Measurements from ENCODE around the gene FCER2.
A peak's percentile ranks its signal among the peaks of the same experiment; 100 is the strongest.

The FCER2 gene

DNA sequence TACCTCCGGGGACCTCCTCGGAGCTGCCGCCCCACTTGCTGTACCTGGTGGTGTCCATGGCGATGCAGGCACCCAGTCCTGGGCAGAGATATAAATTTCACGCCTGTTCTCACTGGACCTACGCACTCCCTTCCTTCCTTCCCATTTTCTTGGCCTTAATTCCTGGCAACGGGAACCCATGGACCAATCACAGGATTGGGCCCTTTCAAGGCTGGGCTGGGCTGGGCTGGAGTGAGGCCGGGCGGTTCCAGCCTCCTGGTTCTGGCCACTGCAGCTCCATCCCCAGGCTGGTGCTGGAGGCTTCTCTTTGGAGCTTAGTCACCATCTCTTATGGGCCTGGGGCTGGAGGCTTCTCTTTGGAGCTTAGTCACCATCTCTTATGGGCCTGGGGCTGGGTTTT lies 30.1 kb upstream of the FCER2 start, which contains the start of gene CLEC4G:
CLEC4G (minus strand) TSS at position 66 of the 400 bp plus-strand sequence; CDS start at position 58, 8 bp downstream.
- no peak for ATAC-seq

DNA sequence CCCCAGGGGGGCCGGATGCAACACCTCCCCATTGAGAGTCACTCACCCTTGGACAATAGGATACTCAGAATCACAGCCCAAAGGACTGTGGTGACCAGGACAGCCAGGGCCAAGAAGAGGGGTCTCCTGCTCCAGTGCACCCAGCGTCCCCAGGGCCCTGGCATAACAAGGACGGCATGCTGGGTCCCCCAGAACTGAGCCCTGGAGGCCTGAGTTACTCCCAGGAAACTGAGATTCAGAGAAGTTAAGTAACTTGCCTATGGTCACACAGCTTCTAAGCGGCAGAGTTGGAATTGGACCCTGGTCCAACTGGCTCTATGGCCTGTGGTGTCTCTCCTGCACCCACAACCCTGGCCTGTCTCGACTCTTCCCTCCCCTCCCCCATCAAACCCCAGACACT lies 29.7 kb upstream of the FCER2 start:
- ATAC-seq = no peak

DNA sequence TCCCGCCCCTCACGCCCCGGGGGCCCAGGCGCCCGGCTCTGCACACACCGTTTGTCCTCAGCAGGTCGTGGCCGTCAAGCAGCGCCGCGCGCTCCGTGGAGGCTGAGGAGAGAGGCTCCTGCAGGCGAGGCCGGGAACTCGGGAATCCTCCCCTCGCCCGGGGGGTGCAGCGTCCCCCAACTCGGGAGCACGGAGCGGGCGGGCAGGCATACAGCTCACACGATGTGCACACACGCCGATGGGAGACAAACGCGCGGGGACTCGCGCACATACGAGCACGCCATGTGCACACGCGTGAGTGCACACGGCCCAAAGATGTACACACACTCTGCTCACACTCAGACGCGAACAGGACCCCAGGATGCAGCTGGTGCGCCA lies 29.3 kb upstream of the FCER2 start:
- ATAC-seq = no peak

DNA sequence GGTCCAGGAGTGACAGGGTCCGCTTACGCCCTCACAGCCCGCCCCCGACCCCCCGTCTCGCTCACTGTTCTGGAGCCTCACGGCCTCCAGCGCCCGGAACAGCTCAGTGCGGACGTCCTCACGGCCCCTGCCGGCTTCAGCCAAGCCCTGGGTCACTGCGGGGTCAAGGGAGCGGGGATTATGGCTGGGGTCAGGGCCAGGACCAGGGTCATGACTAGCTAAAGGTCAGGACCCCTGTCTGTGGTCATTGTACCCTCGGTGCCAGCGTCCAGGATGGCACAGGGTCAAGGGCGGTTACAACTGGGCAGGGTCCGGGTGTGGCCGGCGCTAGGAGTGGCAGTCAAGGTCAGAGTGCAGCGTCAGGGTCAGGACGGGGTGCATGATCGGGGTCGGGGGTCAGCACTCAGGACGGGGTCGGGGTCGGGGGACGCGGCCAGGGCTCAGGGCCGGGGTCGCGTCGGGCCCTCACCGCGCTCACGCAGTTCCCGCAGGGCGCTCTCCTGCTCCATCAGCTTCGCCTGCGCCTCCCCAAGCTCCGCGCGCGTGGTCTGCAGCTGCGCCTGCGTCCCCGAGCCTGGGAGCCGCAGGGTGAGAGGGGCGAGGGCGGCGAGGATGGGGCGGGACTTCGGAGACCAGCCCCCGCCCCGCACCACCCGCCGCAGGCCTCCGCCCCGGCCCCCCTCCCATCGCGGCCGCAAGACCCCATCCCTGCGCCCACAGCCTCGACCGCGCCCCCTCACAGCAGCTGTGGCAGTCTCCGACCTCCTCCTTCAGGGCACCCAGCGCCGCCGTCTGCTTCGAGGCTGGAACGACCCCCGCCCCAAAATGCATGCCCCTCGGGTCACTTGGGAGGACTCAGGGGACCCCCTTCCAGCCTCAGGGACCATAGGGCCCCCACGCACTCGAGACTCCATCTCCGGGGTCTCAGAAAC lies 28.6 kb upstream of the FCER2 start:
- no peak for ATAC-seq

DNA sequence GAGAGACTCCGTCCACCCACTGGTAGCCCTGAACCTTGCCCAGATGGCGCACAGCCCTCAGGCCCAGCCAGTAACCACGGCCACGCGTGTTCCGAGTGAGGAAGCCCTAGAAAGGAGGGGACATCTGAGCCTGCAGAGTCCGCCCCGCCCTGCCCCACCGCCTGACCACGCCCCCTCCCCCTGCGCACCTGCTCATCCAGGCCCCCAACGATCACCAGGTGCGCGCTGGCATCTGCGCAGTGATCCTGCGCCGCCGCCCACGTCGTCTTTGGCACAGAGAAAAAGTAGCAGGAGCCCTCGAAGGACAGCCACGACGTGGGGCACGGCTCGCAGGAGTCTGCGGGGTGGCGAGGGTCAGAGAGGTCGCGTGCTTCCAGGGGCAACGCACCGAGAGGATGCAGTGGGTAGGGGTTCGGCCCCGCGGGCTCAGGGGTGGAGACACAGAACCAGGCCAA lies 27.9 kb upstream of the FCER2 start:
- no peak for ATAC-seq

DNA sequence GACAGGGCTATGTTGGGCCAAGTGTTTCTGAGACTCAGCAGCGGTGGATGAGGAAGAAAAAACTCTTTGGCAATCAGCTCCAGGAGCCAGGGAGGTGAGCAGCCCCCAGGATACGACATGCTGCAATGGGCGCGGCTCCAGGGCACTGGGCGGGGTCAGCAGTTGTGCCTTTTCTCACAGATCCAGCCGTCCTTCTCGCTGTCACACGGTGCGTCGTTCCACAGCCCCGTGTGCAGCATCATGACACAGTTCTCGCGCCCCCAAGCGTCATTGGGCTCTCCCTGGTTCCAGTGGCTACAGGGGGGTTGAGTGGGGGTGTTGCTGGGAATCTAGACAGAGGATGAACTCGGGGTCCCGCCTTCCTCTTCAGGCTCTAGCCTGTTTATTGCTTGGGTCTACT lies 27.3 kb upstream of the FCER2 start:
- ATAC-seq = no peak

DNA sequence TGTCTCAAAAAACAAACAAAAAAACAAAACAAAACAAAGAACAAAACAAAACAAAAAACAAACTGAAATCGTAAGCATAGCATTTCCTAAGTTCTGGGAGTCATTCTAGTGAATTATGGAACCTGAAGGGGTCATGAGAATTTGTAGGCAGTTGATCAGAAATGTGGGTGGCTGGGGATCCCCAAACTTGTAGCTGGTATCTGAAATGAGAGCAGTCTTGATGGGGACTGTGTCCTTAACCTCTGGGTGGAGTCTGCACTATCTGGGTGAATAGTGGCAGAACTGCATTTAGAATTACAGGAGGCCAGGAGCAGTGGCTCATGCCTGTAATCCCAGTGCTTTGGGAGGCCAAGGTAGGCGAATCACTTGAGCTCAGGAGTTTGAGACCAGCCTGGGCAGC lies 23.9 kb upstream of the FCER2 start:
- no peak for ATAC-seq

DNA sequence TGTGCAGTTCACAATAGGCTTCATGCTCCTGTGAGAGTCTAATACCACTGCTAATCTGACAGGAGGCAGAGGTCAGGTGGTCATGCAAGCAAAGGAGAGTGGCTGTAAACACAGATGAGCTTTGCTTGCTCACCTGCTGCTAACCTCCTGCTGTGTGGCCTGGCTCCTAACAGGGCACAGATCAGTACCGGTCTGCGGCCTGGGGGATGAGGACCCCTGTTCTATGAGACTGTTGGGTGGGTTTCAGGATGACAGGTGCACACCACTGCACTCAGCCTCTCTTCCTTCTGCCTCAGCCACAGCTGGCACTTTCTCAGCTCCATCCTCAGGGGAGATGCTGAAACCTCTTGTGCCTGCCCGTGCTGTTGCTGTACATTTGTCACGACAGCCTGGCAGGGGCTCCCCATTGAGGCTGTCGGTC lies 20.3 kb upstream of the FCER2 start:
- no peak for ATAC-seq

DNA sequence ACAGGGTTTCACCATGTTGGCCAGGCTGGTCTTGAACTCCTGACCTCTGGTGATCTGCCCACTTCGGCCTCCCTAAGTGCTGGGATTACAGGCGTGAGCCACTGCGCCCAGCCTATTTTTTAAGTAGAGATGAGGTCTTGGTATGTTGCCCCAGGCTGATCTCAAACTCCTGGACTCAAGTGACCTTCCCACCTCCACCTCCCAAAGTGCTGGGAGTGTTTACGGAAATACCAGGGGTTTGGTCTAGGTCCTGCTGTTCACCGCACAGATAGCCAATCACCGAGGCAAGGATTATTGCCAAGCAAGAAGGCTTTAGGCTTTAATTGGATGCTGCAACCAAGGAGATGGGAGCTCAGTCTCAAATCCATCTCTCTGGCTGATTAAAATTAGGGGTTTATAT lies 18.4 kb upstream of the FCER2 start:
- ATAC-seq = no peak

DNA sequence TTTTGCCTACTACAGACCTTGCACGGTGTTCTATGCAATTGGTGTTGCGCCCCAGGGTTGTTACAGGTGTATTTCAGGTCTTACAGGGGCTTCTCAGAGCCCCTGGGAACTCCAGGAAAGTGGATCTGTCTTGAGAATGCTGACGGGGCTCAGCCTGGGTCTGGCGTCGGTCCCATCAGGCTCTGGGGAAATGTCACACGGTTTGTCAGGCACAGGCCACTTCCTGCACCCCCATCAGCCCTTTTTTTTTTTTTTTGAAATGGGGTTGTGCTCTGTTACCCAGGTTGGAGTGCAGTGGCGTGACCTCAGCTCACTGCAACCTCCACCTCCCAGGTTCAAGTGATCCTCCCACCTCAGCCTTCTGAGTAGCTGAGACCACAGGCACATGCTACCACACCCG lies 16.7 kb upstream of the FCER2 start:
- ATAC-seq = no peak

DNA sequence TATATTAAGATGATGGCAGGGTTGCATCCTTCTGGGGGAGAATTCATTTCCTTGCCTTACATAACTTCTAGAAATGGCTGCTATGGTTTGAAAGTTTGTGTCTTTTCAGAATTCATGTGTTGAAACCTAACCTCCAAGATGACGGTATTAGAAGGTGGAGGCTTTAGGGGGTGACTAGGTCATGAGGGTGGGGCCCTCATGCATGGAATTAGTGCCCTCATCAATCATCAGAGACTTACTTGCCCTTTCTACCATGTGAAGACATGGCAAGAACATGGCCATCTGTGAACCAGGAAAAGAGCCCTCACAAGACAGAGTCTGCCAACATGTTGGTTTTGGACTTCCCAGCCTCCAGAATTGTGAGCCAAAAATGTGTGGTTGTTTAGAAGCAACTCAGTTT lies 14.8 kb upstream of the FCER2 start:
- no peak for ATAC-seq

DNA sequence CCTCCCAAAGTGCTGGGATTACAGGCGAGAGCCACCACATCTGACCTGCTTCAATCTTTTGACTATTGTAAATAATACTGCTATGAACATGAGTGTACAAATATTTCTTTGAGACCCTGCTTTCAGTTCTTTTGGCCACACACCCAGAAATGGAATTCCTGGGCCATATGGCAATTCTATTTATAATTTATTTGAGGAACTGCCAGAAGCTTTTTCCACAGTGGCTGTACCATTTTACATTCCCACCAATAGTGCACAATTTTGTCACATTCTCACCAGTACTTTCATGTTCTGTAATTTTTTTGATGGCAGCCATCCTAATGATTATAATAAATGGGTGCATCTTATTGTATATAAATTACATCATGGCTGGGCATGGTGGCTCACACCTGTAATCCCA lies 13.7 kb upstream of the FCER2 start:
- ATAC-seq = no peak

DNA sequence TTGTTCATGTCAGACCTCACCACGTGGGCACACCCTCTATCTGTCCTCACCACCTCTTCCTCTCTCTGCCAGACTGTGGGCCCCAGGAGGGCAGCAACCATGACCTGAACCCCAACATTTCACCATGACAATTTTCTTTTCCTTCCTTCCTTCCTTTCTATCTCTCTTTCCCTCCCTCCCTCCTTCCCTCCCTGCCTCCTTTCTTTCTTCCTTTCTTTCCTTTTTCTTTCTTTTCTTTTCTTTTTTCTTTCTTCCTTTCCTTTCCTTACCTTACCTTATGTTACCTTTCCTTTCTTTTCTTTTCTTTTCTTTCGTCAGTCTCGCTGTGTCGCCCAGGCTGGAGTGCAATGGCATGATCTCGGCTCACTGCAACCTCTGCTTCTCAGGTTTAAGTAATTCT lies 8.7 kb upstream of the FCER2 start:
- no peak for ATAC-seq

DNA sequence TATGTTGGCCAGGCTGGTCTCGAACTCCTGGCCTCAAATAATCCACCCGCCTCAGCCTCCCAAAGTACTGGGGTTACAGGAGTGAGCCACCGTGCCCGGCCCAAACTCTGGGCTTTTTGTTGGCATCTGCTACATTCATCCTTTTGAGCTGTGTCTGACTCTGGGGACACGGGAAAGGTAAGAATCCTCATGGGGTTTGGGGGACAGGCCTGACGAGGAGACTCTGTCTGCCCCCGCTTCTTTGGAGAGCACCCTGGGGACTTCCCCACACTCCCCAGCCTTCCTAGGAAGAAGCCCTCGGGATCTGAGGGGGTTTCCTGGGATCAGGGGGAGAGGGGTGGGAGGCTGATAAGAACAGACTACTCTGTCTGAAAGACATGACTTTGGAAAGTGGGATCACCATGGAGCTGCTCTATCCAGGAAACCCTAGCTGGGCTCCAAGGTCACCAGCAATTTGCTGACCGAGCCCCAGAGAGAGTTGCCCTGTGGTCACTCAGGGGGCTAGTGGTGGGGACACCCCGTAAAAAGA lies 8.1 kb upstream of the FCER2 start:
- no peak for ATAC-seq

DNA sequence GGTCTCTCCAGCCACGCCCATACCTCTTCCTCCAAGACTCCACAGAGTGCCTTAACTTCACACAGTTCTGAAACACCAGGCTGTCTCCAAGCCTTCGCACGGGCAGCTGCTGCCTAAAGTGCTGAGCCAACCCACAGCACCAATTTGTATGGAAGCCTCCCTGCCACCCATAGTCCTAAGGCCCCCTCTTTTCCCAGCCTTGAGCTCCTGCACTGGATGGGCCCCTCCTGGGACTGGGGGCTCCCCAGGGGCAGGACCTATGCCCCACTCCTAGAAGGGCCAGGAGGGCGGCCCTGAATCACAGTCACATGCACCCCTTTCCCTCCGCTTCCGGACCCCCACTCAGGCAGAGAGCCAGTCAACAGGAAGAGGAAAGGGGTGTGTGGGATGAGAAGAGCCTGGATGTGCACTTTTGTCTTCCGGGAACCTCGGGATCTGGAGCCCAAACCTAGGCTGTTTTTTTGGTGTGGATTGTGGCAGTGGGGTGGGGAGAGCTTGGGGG lies 5.1 kb upstream of the FCER2 start:
- ATAC-seq = no peak

DNA sequence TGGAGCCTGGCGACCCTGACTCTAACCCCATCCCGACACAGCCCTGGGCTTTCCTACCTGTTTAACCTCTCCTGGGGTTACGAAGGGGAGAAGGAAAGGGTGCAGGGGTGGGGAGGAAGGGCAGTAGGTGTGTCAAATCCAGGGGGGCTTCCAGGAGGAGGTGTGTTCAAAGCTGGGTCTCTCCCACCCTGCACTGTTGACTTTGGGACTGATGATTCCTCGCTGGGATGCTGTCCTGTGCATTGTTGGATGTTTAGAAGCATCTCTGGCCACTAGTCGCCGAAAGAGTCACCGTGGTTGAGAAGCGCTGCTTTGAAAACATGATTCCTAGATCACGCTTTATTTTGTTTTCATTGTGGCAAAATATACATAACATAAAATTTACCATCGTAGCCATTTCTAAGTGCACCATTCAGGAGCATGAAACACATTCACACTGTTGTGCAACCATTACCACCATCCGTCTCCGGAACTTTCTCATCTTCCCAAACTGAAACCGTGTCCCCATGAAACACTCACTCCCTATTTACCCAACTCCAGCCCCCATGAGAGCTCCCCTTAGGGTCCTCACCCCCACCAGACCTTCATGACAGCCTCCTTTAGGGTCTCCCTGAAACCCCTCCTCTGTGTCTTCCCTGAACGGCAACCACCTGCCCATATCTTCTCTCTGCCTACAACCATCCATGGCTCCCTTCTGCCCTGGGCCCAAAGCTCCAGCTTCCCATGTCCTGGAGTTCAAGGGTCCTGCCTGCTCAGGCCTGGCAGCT lies 4.4 kb upstream of the FCER2 start:
- ATAC-seq = no peak

DNA sequence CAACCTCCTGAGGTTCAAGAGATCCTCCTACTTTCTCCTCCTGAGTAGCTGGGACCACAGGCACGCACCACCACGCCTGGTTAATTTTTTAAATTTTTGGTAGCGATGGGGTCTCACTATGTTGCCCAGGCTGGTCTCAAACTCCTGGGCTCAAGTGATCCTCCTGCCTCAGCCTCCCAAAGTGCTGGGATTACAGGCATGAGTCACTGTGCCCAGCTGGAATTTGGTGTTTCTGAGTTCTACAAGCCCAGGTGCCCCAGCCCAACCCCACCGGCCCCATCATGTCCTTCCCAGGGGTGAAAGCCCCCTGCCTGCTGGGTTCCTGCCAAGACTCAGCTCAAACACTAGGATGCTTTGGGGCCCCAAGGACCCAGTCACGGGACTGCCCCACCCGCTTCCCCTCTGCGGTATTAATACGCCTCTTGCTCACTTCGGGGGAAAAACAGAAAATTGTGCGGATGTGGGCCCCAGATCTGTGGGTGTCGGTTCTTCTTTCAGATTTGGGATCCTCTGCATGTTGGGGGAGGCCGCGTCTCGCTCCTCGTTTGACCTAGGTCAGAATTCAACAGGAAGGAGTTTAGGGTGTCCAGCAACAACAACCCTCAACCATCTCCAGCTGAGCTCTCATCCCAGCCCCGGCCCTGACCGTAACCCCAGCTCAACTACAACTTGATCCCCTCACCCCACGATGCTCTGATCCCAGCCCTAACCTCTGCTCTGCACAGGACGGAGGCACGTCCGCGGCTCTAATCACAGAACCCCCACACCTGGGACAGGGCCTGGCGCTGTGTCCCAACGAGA lies 3.7 kb upstream of the FCER2 start:
- peak; percentile 95 to 96 for ATAC-seq

DNA sequence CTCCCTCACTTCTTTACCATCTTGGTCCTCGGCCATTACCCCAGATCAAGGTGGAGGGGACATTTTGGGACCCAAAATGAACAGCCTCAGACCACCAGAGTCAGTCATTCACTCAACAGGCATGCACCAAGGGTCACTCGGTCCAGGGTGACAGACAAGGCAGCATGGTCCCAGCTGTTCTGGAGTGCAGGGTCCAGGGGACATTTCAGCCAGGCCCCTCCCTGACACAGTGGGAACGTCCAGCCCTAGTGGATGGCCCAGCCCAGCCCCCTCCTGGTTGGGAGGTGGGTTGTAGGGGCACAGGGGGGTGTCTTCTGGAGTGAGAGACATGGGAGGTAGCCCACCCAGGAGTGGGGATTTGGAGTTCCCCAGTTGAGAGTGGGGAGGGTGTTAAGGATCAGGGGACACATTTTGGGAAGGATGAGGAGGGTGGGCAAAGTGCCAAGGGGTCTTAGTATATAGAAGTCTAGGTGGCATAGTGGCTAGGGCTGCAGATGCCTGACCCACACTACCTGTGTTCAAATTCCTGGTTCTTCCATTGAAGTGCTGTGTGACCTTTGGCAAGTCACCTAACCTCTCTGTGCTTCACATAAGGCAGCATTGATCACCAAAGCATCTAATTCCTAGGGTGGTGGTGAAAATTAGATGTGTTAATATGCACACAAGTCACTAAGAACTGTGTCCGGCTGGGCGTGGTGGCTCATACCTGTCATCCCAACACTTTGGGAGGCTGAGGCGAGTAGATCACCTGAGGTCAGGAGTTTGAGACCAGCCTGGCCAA lies 2.5 kb upstream of the FCER2 start:
- no peak for ATAC-seq

DNA sequence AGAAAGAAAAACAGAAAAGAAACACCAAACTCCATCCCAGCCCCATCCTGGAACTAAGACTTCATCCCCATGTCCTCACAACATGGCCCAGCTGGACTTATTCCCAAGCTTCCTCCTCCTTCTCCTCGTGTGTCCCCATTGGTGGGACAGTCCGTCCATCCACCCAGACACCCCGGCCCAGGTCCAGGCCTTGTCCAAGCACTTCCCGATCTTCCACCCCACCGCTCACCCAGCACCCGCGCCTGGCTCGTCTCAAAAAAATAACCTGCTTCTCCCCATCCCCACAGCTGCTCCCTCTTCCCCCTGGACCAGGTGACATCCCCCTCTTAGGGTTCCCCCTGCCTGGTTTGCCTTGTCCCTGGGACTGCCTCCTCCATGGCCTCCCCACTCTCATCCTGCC lies 1.4 kb upstream of the FCER2 start:
- ATAC-seq = no peak

DNA sequence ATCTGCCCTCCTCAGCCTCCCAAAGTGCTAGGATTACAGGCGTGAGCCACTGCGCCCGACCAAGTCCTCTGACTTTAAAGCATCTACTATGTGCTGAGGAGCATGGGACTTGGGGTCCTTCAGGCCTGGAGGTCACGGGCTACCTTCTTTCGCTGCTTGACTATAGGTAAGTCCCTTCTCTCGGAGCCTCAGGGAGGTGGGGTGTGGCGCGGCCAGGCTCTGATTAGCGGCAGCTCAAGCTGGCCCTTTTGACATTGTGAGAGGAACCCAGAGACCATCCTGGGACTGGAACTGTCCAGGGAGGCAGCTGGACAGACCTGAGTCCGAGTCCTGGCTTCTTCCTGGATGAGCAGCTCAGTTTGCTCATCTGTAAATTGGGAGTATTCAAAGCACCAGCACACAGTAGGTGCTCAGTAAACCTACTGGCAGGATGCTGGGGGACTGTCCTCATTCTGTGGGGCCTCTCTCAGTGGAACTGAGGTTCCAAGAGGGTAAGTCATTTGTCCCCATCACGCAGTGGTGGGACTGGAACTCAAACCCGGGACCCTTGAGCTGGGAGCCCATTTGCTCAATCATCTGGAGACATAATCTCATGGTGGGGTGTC lies 780 bp downstream of the FCER2 start:
- ATAC-seq = no peak

Data from activated CD4-positive, CD25-positive, alpha-beta regulatory T cell treated with anti-CD3 and anti-CD28 coated beads, Interleukin-2, amount 50 U/mL, for 24 hours (primary cell).